HEK293 (cell line): Measurements from ENCODE around the gene ERF.

Experiments
- BCL11B ChIP-seq: fragments of 450-650 bp; formaldehyde crosslinking; IDR thresholded peaks from 2 replicates; pipeline ENCODE4 v1.5.1; 2016; ENCODE audit warnings: low read depth, missing biosample characterization, missing genetic modification characterization
- OVOL3 ChIP-seq: fragments of 450-650 bp; formaldehyde crosslinking; IDR thresholded peaks from 2 replicates; pipeline ENCODE4 v1.5.1; 2016; ENCODE audit warnings: missing biosample characterization, missing genetic modification characterization
- TCF7L2 ChIP-seq: IDR thresholded peaks from 2 replicates; pipeline ENCODE4 v1.6.1; 2011; ENCODE audit warnings: low read depth, mild to moderate bottlenecking, inconsistent platforms, low read length, moderate library complexity, borderline replicate concordance
- YY1 ChIP-seq: fragments of 450-650 bp; formaldehyde crosslinking; IDR thresholded peaks from 2 replicates; pipeline ENCODE4 v1.5.1; 2018; ENCODE audit warnings: missing biosample characterization, missing genetic modification characterization
- ZNF174 ChIP-seq: fragments of 450-650 bp; formaldehyde crosslinking; IDR thresholded peaks from 2 replicates; pipeline ENCODE4 v1.5.0; 2017; ENCODE audit warnings: missing biosample characterization, mild to moderate bottlenecking, missing genetic modification characterization
- ZNF175 ChIP-seq: fragments of 450-650 bp; formaldehyde crosslinking; IDR thresholded peaks from 2 replicates; pipeline ENCODE4 v1.5.1; 2016; ENCODE audit warnings: missing biosample characterization, missing genetic modification characterization
- ZNF311 ChIP-seq: fragments of 450-650 bp; formaldehyde crosslinking; IDR thresholded peaks from 2 replicates; pipeline ENCODE4 v1.5.1; 2017; ENCODE audit warnings: missing biosample characterization, missing genetic modification characterization, borderline replicate concordance
- ZNF837 ChIP-seq: fragments of 450-650 bp; formaldehyde crosslinking; IDR thresholded peaks from 2 replicates; pipeline ENCODE4 v1.5.1; 2016; ENCODE audit warnings: missing biosample characterization, missing genetic modification characterization
- TF ChIP-seq, protein P1 (sequence below): fragments of 450-650 bp; formaldehyde crosslinking; IDR thresholded peaks from 2 replicates; pipeline ENCODE4 v1.5.1; 2016; ENCODE audit warnings: missing biosample characterization, missing genetic modification characterization
- TF ChIP-seq, protein P2 (sequence below): fragments of 450-650 bp; formaldehyde crosslinking; IDR thresholded peaks from 2 replicates; pipeline ENCODE4 v1.5.1; 2016; ENCODE audit warnings: missing biosample characterization, missing genetic modification characterization
- TF ChIP-seq, protein P3 (sequence below): fragments of 450-650 bp; formaldehyde crosslinking; IDR thresholded peaks from 2 replicates; pipeline ENCODE4 v1.5.1; 2016; ENCODE audit warnings: missing biosample characterization, missing genetic modification characterization, low read depth
- TF ChIP-seq, protein P4 (sequence below): fragments of 450-650 bp; formaldehyde crosslinking; IDR thresholded peaks from 2 replicates; pipeline ENCODE4 v1.5.1; 2016; ENCODE audit warnings: missing biosample characterization, missing genetic modification characterization
- TF ChIP-seq, protein P5 (sequence below): fragments of 450-650 bp; formaldehyde crosslinking; IDR thresholded peaks from 2 replicates; pipeline ENCODE4 v1.5.1; 2016; ENCODE audit warnings: missing biosample characterization, missing genetic modification characterization, low read depth

DNA sequence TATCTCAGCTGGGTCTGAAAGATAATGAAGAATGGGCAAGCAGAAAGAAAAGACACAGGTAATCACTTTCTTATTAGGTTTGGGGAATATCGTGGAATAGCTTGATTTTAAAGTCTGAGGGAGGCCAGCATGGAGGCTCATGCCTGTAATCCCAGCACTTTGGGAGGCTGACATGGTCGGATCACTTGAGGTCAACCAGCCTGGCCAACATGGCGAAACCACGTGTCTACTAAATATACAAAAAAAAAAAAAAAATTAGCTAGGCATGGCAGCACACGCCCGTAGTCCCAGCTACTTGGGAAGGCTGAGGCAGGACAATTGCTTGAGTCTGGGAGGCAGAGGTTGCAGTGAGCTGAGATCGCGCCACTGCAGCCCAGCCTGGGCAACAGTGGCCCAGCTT lies 48.9 kb upstream of the ERF start:
- TF ChIP-seq, protein P1, sequence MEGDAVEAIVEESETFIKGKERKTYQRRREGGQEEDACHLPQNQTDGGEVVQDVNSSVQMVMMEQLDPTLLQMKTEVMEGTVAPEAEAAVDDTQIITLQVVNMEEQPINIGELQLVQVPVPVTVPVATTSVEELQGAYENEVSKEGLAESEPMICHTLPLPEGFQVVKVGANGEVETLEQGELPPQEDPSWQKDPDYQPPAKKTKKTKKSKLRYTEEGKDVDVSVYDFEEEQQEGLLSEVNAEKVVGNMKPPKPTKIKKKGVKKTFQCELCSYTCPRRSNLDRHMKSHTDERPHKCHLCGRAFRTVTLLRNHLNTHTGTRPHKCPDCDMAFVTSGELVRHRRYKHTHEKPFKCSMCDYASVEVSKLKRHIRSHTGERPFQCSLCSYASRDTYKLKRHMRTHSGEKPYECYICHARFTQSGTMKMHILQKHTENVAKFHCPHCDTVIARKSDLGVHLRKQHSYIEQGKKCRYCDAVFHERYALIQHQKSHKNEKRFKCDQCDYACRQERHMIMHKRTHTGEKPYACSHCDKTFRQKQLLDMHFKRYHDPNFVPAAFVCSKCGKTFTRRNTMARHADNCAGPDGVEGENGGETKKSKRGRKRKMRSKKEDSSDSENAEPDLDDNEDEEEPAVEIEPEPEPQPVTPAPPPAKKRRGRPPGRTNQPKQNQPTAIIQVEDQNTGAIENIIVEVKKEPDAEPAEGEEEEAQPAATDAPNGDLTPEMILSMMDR (tag by site-specific recombination): no peak
- no peak for TF ChIP-seq OVOL3 (tag by site-specific recombination)
- TF ChIP-seq ZNF175 (tag by site-specific recombination): no peak
- TF ChIP-seq ZNF174 (tag by site-specific recombination): no peak
- TF ChIP-seq, protein P2, sequence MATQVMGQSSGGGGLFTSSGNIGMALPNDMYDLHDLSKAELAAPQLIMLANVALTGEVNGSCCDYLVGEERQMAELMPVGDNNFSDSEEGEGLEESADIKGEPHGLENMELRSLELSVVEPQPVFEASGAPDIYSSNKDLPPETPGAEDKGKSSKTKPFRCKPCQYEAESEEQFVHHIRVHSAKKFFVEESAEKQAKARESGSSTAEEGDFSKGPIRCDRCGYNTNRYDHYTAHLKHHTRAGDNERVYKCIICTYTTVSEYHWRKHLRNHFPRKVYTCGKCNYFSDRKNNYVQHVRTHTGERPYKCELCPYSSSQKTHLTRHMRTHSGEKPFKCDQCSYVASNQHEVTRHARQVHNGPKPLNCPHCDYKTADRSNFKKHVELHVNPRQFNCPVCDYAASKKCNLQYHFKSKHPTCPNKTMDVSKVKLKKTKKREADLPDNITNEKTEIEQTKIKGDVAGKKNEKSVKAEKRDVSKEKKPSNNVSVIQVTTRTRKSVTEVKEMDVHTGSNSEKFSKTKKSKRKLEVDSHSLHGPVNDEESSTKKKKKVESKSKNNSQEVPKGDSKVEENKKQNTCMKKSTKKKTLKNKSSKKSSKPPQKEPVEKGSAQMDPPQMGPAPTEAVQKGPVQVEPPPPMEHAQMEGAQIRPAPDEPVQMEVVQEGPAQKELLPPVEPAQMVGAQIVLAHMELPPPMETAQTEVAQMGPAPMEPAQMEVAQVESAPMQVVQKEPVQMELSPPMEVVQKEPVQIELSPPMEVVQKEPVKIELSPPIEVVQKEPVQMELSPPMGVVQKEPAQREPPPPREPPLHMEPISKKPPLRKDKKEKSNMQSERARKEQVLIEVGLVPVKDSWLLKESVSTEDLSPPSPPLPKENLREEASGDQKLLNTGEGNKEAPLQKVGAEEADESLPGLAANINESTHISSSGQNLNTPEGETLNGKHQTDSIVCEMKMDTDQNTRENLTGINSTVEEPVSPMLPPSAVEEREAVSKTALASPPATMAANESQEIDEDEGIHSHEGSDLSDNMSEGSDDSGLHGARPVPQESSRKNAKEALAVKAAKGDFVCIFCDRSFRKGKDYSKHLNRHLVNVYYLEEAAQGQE (tag by site-specific recombination): no peak
- TF ChIP-seq, protein P3, sequence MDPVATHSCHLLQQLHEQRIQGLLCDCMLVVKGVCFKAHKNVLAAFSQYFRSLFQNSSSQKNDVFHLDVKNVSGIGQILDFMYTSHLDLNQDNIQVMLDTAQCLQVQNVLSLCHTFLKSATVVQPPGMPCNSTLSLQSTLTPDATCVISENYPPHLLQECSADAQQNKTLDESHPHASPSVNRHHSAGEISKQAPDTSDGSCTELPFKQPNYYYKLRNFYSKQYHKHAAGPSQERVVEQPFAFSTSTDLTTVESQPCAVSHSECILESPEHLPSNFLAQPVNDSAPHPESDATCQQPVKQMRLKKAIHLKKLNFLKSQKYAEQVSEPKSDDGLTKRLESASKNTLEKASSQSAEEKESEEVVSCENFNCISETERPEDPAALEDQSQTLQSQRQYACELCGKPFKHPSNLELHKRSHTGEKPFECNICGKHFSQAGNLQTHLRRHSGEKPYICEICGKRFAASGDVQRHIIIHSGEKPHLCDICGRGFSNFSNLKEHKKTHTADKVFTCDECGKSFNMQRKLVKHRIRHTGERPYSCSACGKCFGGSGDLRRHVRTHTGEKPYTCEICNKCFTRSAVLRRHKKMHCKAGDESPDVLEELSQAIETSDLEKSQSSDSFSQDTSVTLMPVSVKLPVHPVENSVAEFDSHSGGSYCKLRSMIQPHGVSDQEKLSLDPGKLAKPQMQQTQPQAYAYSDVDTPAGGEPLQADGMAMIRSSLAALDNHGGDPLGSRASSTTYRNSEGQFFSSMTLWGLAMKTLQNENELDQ (tag by site-specific recombination): no peak
- TF ChIP-seq, protein P4, sequence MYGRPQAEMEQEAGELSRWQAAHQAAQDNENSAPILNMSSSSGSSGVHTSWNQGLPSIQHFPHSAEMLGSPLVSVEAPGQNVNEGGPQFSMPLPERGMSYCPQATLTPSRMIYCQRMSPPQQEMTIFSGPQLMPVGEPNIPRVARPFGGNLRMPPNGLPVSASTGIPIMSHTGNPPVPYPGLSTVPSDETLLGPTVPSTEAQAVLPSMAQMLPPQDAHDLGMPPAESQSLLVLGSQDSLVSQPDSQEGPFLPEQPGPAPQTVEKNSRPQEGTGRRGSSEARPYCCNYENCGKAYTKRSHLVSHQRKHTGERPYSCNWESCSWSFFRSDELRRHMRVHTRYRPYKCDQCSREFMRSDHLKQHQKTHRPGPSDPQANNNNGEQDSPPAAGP (tag by site-specific recombination): no peak
- no peak for TF ChIP-seq BCL11B (tag by site-specific recombination)
- TF ChIP-seq TCF7L2: no peak
- TF ChIP-seq, protein P5, sequence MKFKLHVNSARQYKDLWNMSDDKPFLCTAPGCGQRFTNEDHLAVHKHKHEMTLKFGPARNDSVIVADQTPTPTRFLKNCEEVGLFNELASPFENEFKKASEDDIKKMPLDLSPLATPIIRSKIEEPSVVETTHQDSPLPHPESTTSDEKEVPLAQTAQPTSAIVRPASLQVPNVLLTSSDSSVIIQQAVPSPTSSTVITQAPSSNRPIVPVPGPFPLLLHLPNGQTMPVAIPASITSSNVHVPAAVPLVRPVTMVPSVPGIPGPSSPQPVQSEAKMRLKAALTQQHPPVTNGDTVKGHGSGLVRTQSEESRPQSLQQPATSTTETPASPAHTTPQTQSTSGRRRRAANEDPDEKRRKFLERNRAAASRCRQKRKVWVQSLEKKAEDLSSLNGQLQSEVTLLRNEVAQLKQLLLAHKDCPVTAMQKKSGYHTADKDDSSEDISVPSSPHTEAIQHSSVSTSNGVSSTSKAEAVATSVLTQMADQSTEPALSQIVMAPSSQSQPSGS (tag by site-specific recombination): no peak
- TF ChIP-seq ZNF837 (tag by site-specific recombination): no peak
- TF ChIP-seq ZNF311 (tag by site-specific recombination): no peak
- TF ChIP-seq YY1 (tag by site-specific recombination): no peak
